ENCODE measurements around the gene IL17RB.
A peak's percentile ranks its signal among the peaks of the same experiment; 100 is the strongest.

The IL17RB gene

DNA sequence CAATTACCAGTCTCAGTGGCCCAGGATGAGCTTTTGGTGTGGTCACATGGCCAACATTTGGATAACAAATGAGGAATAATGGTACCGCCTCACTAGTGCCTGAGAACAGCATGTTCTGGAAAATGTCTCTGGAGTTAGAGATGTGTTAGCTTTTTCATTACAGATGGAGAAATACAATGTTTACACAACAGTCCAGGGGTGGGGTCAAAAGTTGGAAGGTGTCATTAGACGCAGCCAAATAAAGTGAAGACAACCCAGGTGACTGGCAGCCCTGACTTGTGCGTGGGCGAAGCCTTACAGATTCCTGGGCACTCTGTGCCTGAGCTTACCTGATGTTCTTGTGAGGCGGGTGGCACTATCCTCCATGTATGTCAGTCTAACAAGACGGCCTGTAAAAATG is 12.8 kb downstream of the IL17RB start:
- Histone ChIP-seq H3K18ac (ENCODE audit: low read depth in 1 of 2, low read length in 2 of 2) (no peak overlapping the region), H3K4me1 (ENCODE audit: control insufficient read depth, insufficient read depth, low read depth, low read length) (peaks cover 8% of the 10 kb centered on the region), H2BK5ac (ENCODE audit: low read depth, low read length, poor library complexity, severe bottlenecking) (no peak overlapping the region), H3K9ac (ENCODE audit: low read length) (no peak overlapping the region), H3K36me3 (ENCODE audit: control insufficient read depth in 1 of 2, insufficient read depth in 2 of 2, low read depth in 1 of 2, low read length in 2 of 2) (peaks cover 14 to 45% of the 10 kb centered on the region in 2 experiments), H4K8ac (ENCODE audit: low read length) (no peak overlapping the region), H3K23ac (ENCODE audit: low read length in 2 of 2) (no peak overlapping the region), H3K14ac (ENCODE audit: low read length in 2 of 2) (no peak overlapping the region), H3K27ac (ENCODE audit: low read length, poor library complexity, severe bottlenecking) (no peak overlapping the region), H2BK120ac (ENCODE audit: low read depth, low read length) (no peak overlapping the region), H3K9me3 (ENCODE audit: control insufficient read depth, low read length) (no peaks in the 10 kb centered on the region), H3K4ac (ENCODE audit: low read depth in 1 of 2, low read length in 2 of 2) (no peak overlapping the region), H3K27me3 (ENCODE audit: control insufficient read depth in 1 of 2, insufficient read depth in 1 of 2, low read length in 2 of 2) (no peaks in the 10 kb centered on the region), H2AK5ac (ENCODE audit: low read length, severe bottlenecking) (no peak overlapping the region), H2BK12ac (ENCODE audit: low read length in 2 of 2) (no peak overlapping the region), H2AFZ (ENCODE audit: low read depth, low read length) (no peak overlapping the region), H3K79me1 (replicated peaks; ENCODE audit: low read length, poor library complexity, severe bottlenecking) (no peaks in the 10 kb centered on the region), H2BK15ac (ENCODE audit: low read depth, poor library complexity, severe bottlenecking) (no peak overlapping the region), H3K4me3 (ENCODE audit: insufficient read depth in 1 of 2, low read depth in 1 of 2, low read length in 2 of 2) (no peak overlapping the region), H4K91ac (ENCODE audit: low read length) (no peak overlapping the region), H3K4me2 (ENCODE audit: low read length, poor library complexity, severe bottlenecking) (no peak overlapping the region)
- 96% methylated on average over 4 of the region's 6 CpGs for WGBS
- DNase-seq: no peak

DNA sequence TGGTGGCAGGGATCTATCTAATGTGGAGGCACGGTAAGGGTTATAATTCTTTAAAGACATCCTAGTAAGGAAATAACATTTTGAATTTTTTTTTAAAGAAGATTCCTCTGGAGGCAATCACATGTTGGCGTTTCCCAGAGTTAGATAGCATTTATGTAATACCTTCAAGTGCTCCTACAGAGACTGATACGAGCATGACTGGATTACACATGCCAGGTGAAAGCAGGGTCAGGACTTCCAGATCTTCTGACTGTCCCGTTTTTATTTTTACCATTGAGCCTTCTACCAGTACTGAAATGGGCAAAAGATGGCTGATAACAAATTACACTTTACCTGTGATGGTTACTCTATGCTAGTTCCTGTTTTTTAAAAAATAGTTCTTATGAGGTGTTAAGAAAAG is 13.8 kb downstream of the IL17RB start:
- 100% methylated on average over 2 of the region's 4 CpGs for WGBS
- H2BK15ac ChIP-seq (ENCODE audit: low read depth, poor library complexity, severe bottlenecking): no peak overlapping the region

DNA sequence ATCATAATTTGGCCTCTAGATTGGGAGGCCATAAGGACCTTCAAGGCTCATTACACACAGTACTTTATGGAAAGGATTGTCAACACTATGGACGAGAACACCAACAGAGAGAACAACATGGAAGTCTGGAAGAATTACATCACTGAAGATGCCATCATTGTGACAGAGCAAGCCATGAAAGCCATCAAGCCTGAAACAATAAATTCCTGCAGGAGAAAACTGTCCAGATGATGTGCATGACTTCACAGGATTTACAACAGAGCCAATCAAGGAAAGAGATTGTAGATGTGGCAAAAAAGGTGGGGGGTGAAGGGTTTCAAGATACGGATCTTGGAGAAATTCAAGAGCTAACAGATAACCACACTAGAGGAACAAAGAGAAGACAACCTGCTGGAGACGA is 15.9 kb downstream of the IL17RB start:
- H3K18ac ChIP-seq (ENCODE audit: low read depth in 1 of 2, low read length in 2 of 2): no peak overlapping the region
- H3K14ac ChIP-seq (ENCODE audit: low read length in 2 of 2): no peak overlapping the region
- H3K9me3 ChIP-seq (ENCODE audit: control insufficient read depth, low read length): no peaks in the 10 kb centered on the region
- H3K4me3 ChIP-seq (ENCODE audit: insufficient read depth in 1 of 2, low read depth in 1 of 2, low read length in 2 of 2): no peak overlapping the region
- no peak overlapping the region for H2BK12ac ChIP-seq (ENCODE audit: low read length in 2 of 2)
- peak overlapping the region; percentile 25 for H3K27ac ChIP-seq (ENCODE audit: low read length, poor library complexity, severe bottlenecking)
- peaks cover 6% of the 10 kb centered on the region for H3K79me1 ChIP-seq (replicated peaks; ENCODE audit: low read length, poor library complexity, severe bottlenecking)
- no peak overlapping the region for H2AFZ ChIP-seq (ENCODE audit: low read depth, low read length)
- no peak for DNase-seq
- H3K27me3 ChIP-seq (ENCODE audit: control insufficient read depth in 1 of 2, insufficient read depth in 1 of 2, low read length in 2 of 2): no peaks in the 10 kb centered on the region
- H2AK5ac ChIP-seq (ENCODE audit: low read length, severe bottlenecking): no peak overlapping the region
- H3K36me3 ChIP-seq (ENCODE audit: control insufficient read depth in 1 of 2, insufficient read depth in 2 of 2, low read depth in 1 of 2, low read length in 2 of 2): peaks cover 25 to 72% of the 10 kb centered on the region in 2 experiments
- H3K4me2 ChIP-seq (ENCODE audit: low read length, poor library complexity, severe bottlenecking): no peak overlapping the region
- H3K4ac ChIP-seq (ENCODE audit: low read depth in 1 of 2, low read length in 2 of 2): no peak overlapping the region
- peaks cover 7% of the 10 kb centered on the region for H3K4me1 ChIP-seq (ENCODE audit: control insufficient read depth, insufficient read depth, low read depth, low read length)
- H2BK15ac ChIP-seq (ENCODE audit: low read depth, poor library complexity, severe bottlenecking): no peak overlapping the region
- no peak overlapping the region for H3K23ac ChIP-seq (ENCODE audit: low read length in 2 of 2)
- H4K91ac ChIP-seq (ENCODE audit: low read length): no peak overlapping the region
- no peak overlapping the region for H2BK120ac ChIP-seq (ENCODE audit: low read depth, low read length)
- H3K9ac ChIP-seq (ENCODE audit: low read length): no peak overlapping the region
- H4K8ac ChIP-seq (ENCODE audit: low read length): no peak overlapping the region
- WGBS: 96% methylated on average over 3 of the region's 3 CpGs
- H2BK5ac ChIP-seq (ENCODE audit: low read depth, low read length, poor library complexity, severe bottlenecking): no peak overlapping the region

More for the DNA sequence above, 13.8 kb downstream of the IL17RB start:
- Histone ChIP-seq H3K4me3 (ENCODE audit: insufficient read depth in 1 of 2, low read depth in 1 of 2, low read length in 2 of 2) (no peak overlapping the region), H2BK120ac (ENCODE audit: low read depth, low read length) (no peak overlapping the region), H2AK5ac (ENCODE audit: low read length, severe bottlenecking) (no peak overlapping the region), H3K4ac (ENCODE audit: low read depth in 1 of 2, low read length in 2 of 2) (no peak overlapping the region), H3K4me2 (ENCODE audit: low read length, poor library complexity, severe bottlenecking) (no peak overlapping the region), H3K79me1 (replicated peaks; ENCODE audit: low read length, poor library complexity, severe bottlenecking) (peaks cover 3% of the 10 kb centered on the region), H4K8ac (ENCODE audit: low read length) (no peak overlapping the region), H3K27me3 (ENCODE audit: control insufficient read depth in 1 of 2, insufficient read depth in 1 of 2, low read length in 2 of 2) (no peaks in the 10 kb centered on the region), H2BK5ac (ENCODE audit: low read depth, low read length, poor library complexity, severe bottlenecking) (no peak overlapping the region), H2BK12ac (ENCODE audit: low read length in 2 of 2) (no peak overlapping the region), H2AFZ (ENCODE audit: low read depth, low read length) (no peak overlapping the region), H3K23ac (ENCODE audit: low read length in 2 of 2) (no peak overlapping the region), H3K9me3 (ENCODE audit: control insufficient read depth, low read length) (no peaks in the 10 kb centered on the region), H3K36me3 (ENCODE audit: control insufficient read depth in 1 of 2, insufficient read depth in 2 of 2, low read depth in 1 of 2, low read length in 2 of 2) (peaks cover 21 to 53% of the 10 kb centered on the region in 2 experiments), H3K14ac (ENCODE audit: low read length in 2 of 2) (no peak overlapping the region), H3K27ac (ENCODE audit: low read length, poor library complexity, severe bottlenecking) (no peak overlapping the region), H3K4me1 (ENCODE audit: control insufficient read depth, insufficient read depth, low read depth, low read length) (peaks cover 8% of the 10 kb centered on the region), H3K18ac (ENCODE audit: low read depth in 1 of 2, low read length in 2 of 2) (no peak overlapping the region), H4K91ac (ENCODE audit: low read length) (no peak overlapping the region), H3K9ac (ENCODE audit: low read length) (no peak overlapping the region)
- no peak for DNase-seq

DNA sequence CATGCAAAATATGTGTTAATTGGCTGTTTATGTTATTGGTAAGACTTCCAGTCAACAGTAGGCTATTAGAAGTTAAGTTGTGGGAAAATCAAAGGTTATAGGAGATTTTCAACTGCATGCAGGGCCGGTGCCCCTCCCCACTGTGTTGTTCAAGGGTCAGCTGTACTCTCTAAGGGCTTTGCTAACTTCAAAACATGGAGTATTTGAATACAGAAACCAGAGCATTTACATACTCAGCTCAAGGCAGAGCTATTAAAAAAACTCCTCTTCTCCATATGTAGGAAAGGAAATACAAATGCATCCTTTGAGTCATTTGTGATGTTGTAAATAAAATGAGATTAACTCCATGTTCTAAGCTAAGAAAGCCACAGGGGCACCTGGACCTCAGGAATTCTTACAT is 16.8 kb downstream of the IL17RB start:
- no peak overlapping the region for H3K4me3 ChIP-seq (ENCODE audit: insufficient read depth in 1 of 2, low read depth in 1 of 2, low read length in 2 of 2)
- H4K91ac ChIP-seq (ENCODE audit: low read length): no peak overlapping the region
- H3K4me1 ChIP-seq (ENCODE audit: control insufficient read depth, insufficient read depth, low read depth, low read length): peaks cover 3% of the 10 kb centered on the region
- no peak overlapping the region for H2BK120ac ChIP-seq (ENCODE audit: low read depth, low read length)
- no peak overlapping the region for H3K4me2 ChIP-seq (ENCODE audit: low read length, poor library complexity, severe bottlenecking)
- no peak overlapping the region for H4K8ac ChIP-seq (ENCODE audit: low read length)
- no peak overlapping the region for H3K18ac ChIP-seq (ENCODE audit: low read depth in 1 of 2, low read length in 2 of 2)
- H3K9ac ChIP-seq (ENCODE audit: low read length): no peak overlapping the region
- H2BK12ac ChIP-seq (ENCODE audit: low read length in 2 of 2): no peak overlapping the region
- no peak overlapping the region for H2AK5ac ChIP-seq (ENCODE audit: low read length, severe bottlenecking)
- no peak overlapping the region for H3K4ac ChIP-seq (ENCODE audit: low read depth in 1 of 2, low read length in 2 of 2)
- no peak overlapping the region for H3K27ac ChIP-seq (ENCODE audit: low read length, poor library complexity, severe bottlenecking)
- no peak overlapping the region for H2AFZ ChIP-seq (ENCODE audit: low read depth, low read length)
- no peak for DNase-seq
- H3K36me3 ChIP-seq (ENCODE audit: control insufficient read depth in 1 of 2, insufficient read depth in 2 of 2, low read depth in 1 of 2, low read length in 2 of 2): peaks cover 28 to 81% of the 10 kb centered on the region in 2 experiments
- H3K23ac ChIP-seq (ENCODE audit: low read length in 2 of 2): no peak overlapping the region
- H2BK15ac ChIP-seq (ENCODE audit: low read depth, poor library complexity, severe bottlenecking): no peak overlapping the region
- WGBS: 100% methylated on average over 1 of the region's 1 CpG
- no peak overlapping the region for H2BK5ac ChIP-seq (ENCODE audit: low read depth, low read length, poor library complexity, severe bottlenecking)
- H3K27me3 ChIP-seq (ENCODE audit: control insufficient read depth in 1 of 2, insufficient read depth in 1 of 2, low read length in 2 of 2): no peaks in the 10 kb centered on the region
- H3K9me3 ChIP-seq (ENCODE audit: control insufficient read depth, low read length): no peaks in the 10 kb centered on the region
- H3K79me1 ChIP-seq (replicated peaks; ENCODE audit: low read length, poor library complexity, severe bottlenecking): peaks cover 9% of the 10 kb centered on the region
- H3K14ac ChIP-seq (ENCODE audit: low read length in 2 of 2): no peak overlapping the region
